Keratinocyte (primary cell): ENCODE results near the gene CDK2AP2. TPM values are rescaled to one million over a fixed set of nuclear protein-coding genes. Genes with fewer than 3 reads are reported as not detected.
A peak's percentile ranks its signal among the peaks of the same experiment; 100 is the strongest.
"Not testable (repeated sequence)": the region's sequence is repeated elsewhere in the genome, so short reads cannot be mapped to it uniquely, and the experiment has no call there.

Experiments
- DNase-seq: peaks from one replicate; pipeline ENCODE4 v3.0.0-alpha.2; 2011; ENCODE audit warnings: low read depth, missing footprints, low spot score
- FAIRE-seq: peaks from 2 replicates; lab custom pipeline; 2011; peaks lifted over from hg19 to GRCh38; lab: Jason Lieb, UNC
- H2AFZ ChIP-seq: 2 replicates; pipeline ENCODE4 v1.6.0; 2012; ENCODE audit warnings: low read length, control low read depth, inconsistent platforms; ENCODE audit not compliant: control insufficient read depth
- H3K27ac ChIP-seq: 2 replicates; pipeline ENCODE4 v1.5.1; 2011; ENCODE audit warnings: low read length; ENCODE audit not compliant: control insufficient read depth, insufficient read depth
- H3K27me3 ChIP-seq: 3 replicates; pipeline ENCODE4 v1.6.0; 2011; ENCODE audit warnings: low read length; ENCODE audit not compliant: control insufficient read depth, insufficient read depth; ENCODE audit errors: extremely low read depth
- H3K36me3 ChIP-seq, 2 experiments: 2 replicates in 1 of 2; 3 replicates in 1 of 2; pipeline ENCODE4 v1.5.1; 2011; ENCODE audit warnings: low read length in 2 of 2, mild to moderate bottlenecking in 1 of 2; ENCODE audit not compliant: control insufficient read depth in 2 of 2, insufficient read depth in 2 of 2; ENCODE audit errors: extremely low read depth in 1 of 2
- H3K4me1 ChIP-seq: 3 replicates; pipeline ENCODE4 v1.5.1; 2011; ENCODE audit warnings: low read length; ENCODE audit not compliant: control insufficient read depth, insufficient read depth; ENCODE audit errors: extremely low read depth
- H3K4me2 ChIP-seq: 3 replicates; pipeline ENCODE4 v1.6.0; 2011; ENCODE audit warnings: low read depth, low read length; ENCODE audit not compliant: control insufficient read depth, insufficient read depth; ENCODE audit errors: extremely low read depth
- H3K4me3 ChIP-seq, 3 experiments: fragments of 200-600 bp in 1 of 3; sonication (generic) in 1 of 3; 2 replicates in 2 of 3; 3 replicates in 1 of 3; pipeline ENCODE4 v1.5.1; 2011 to 2016; ENCODE audit warnings: low read length in 3 of 3, mild to moderate bottlenecking in 3 of 3, control low read depth in 2 of 3, inconsistent platforms in 1 of 3, low read depth in 1 of 3, mixed read lengths in 1 of 3, mixed run types in 1 of 3, moderate library complexity in 1 of 3; ENCODE audit not compliant: control insufficient read depth in 2 of 3, insufficient read depth in 2 of 3; ENCODE audit errors: extremely low read depth in 1 of 3
- H3K79me2 ChIP-seq: 2 replicates; pipeline ENCODE4 v1.6.0; 2012; ENCODE audit warnings: low read length; ENCODE audit not compliant: control insufficient read depth, insufficient read depth
- H3K9ac ChIP-seq: 3 replicates; pipeline ENCODE4 v1.6.0; 2011; ENCODE audit warnings: low read length; ENCODE audit not compliant: control insufficient read depth, insufficient read depth; ENCODE audit errors: extremely low read depth
- H3K9me1 ChIP-seq: 3 replicates; pipeline ENCODE4 v1.6.0; 2011; ENCODE audit warnings: low read length; ENCODE audit not compliant: control insufficient read depth, insufficient read depth; ENCODE audit errors: extremely low read depth
- H3K9me3 ChIP-seq: 2 replicates; pipeline ENCODE4 v1.5.1; 2012; ENCODE audit warnings: low read depth, low read length; ENCODE audit not compliant: control insufficient read depth
- H4K20me1 ChIP-seq: 3 replicates; pipeline ENCODE4 v1.6.0; 2011; ENCODE audit warnings: low read length; ENCODE audit not compliant: control insufficient read depth, insufficient read depth; ENCODE audit errors: extremely low read depth
- CTCF ChIP-seq, 3 experiments: IDR thresholded peaks in 1 of 3; conservative IDR thresholded peaks in 1 of 3; optimal IDR thresholded peaks in 1 of 3; 2 replicates in 2 of 3; 3 replicates in 1 of 3; pipeline versions ENCODE3 to v1.5.1; 2011; ENCODE audit warnings: low read length in 3 of 3, mild to moderate bottlenecking in 3 of 3, moderate library complexity in 2 of 3, control low read depth in 1 of 3, inconsistent platforms in 1 of 3; ENCODE audit not compliant: insufficient read depth in 2 of 3; ENCODE audit errors: extremely low read depth in 1 of 3
- EZH2 ChIP-seq: IDR thresholded peaks from one replicate; pipeline ENCODE4 v1.6.1; 2012; ENCODE audit warnings: inconsistent platforms, mild to moderate bottlenecking, low read length, moderate library complexity
- dilution Hi-C: fragments of 300-500 bp; cut with MboI; formaldehyde crosslinking; loops from one replicate; pipeline ENCODE4 v1.7.0; 2020; ENCODE audit warnings: low sequenced_read_pairs; ENCODE audit not compliant: extremely low pct_ligation_motif_present
- polyA plus RNA-seq, 5 experiments: library from polyadenylated mRNA; depleted of rRNA in 3 of 5; stranded (reverse) in 3 of 5; stranded (forward) in 1 of 5; unstranded in 1 of 5; fragments of >200 nt; gene quantifications; 1 replicate in 1 of 5; 2 replicates in 3 of 5; 3 replicates in 1 of 5; pipeline versions ENCODE4 v1.2.1 to v1.2.3, GENCODE V29; 2011 to 2012; ENCODE audit warnings: missing spikeins in 2 of 5, low read depth in 1 of 5, low replicate concordance in 1 of 5

CDK2AP2 gene
- polyA plus RNA-seq, 1 donor (not counting 4 experiments of a cell fraction or from before 2014, with no cell fraction given) = 9.7 TPM

DNA sequence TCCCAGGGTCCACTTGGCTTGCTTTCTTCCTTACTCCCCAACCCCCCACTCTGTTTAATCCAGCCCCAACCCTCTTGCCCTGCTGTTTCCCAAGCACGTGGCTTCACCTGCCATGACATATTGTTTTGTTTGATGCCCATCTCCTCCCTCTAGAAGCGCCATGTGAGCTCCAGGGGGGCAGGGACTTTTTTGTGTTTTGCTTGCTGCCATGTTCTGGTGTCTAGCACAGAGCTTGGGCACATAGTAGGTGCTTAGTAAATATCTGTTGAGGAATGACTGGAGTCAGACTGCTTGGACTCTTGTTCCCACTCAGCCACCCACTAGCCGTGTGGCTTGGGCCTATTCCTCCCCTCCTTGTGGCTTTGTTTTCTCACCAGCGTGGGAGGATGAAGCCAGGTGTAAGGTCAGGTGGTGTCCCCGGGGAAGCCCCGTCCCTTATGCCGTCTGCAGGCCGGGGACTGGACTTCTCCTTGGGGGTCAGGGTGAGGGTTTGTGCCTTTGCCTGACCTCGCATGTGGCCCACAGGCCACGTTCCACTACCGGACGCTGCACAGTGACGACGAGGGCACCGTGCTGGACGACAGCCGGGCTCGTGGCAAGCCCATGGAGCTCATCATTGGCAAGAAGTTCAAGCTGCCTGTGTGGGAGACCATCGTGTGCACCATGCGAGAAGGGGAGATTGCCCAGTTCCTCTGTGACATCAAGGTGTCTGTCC is 21.3 kb downstream of the CDK2AP2 start:
- Histone ChIP-seq H3K27me3 (no peaks in the 10 kb centered on the region), H2AFZ (no peak overlapping the region), H3K36me3 (peaks cover 10 to 20% of the 10 kb centered on the region in 2 experiments), H3K79me2 (peaks cover 4% of the 10 kb centered on the region), H3K9me3 (no peaks in the 10 kb centered on the region), H3K9me1 (no peaks in the 10 kb centered on the region), H4K20me1 (no peaks in the 10 kb centered on the region), H3K9ac (no peak overlapping the region), H3K4me1 (peaks cover 13% of the 10 kb centered on the region), H3K4me2 (no peak overlapping the region), H3K27ac (no peak overlapping the region), H3K4me3 (no peak overlapping the region)
- no peak for FAIRE-seq
- TF ChIP-seq EZH2 (no peak), CTCF (optimal IDR thresholded peaks at IDR 0.05 in 1 of 3, IDR thresholded peaks at IDR 0.05 in 1 of 3, conservative IDR thresholded peaks at IDR 0.05 in 1 of 3; ENCODE audit: extremely low read depth in 1 of 3, insufficient read depth in 2 of 3, low read length in 3 of 3) (no peak)
- dilution Hi-C loops = no loop called here
- DNase-seq = no peak

GRCh38 chr11:67485873-67486361 is 22.0 kb downstream of the CDK2AP2 start:
- FAIRE-seq, H2AFZ ChIP-seq, H3K4me3 ChIP-seq, H3K79me2 ChIP-seq, H3K9ac ChIP-seq, H3K9me1 ChIP-seq, DNase-seq, H4K20me1 ChIP-seq, H3K9me3 ChIP-seq, H3K27me3 ChIP-seq, dilution Hi-C loops, H3K27ac ChIP-seq: not testable (repeated sequence)
- H3K4me1 ChIP-seq = peaks cover 13% of the 10 kb centered on the region
- peak overlapping the region; percentile 5 for H3K4me2 ChIP-seq
- peaks cover 10 to 17% of the 10 kb centered on the region in 2 experiments for H3K36me3 ChIP-seq
